ENCODE results near the gene RHOC.

The RHOC gene

DNA sequence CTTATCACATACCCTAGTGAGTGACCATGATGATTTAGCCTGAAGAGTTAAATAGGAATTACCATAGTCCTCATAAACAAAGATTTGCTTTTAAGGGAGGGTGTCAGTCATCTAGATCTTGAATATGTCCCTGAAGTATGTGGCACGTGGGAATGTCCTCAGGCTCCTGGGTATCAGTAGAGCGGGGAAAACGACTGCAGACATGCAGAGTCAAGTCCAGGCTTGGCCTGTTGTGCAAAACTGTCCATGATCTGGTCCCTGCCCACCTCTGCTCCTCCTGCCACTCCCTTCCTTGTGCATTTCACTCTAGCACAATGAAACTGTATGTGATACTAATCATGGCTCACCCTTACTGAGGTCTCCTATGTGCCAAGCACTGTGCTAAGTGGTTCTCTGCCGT lies 19.6 kb downstream of the RHOC start:
- Mint-ChIP-seq H3K27me3 (no peaks in the 10 kb centered on the region), H3K27ac (no peak overlapping the region), H3K9me3 (ENCODE audit: low read depth) (no peaks in the 10 kb centered on the region), H3K36me3 (peaks cover 4% of the 10 kb centered on the region), H3K4me1 (ENCODE audit: low read depth) (peaks cover 9% of the 10 kb centered on the region), H3K4me3 (no peak overlapping the region)

DNA sequence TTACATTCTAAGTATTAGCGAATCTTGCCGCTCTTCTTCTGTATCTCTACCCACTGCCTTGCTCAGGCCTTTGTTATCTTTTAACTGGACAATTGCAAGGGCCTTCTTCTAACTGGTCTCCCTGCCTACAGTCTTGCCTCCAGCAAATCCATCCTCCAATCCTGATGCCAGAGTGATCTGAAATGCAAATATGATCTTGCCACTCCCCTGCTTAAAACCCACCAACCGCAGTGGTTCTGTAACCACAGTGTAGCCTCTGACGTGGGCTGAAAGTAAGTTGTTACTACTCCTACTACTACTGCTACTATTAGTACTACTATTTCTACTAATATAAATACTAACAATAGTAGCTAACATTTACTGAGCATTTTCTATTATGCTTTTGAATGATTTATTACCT lies 20.1 kb downstream of the RHOC start:
- peaks cover 9% of the 10 kb centered on the region for H3K4me1 Mint-ChIP-seq (ENCODE audit: low read depth)
- no peak overlapping the region for H3K4me3 Mint-ChIP-seq
- no peaks in the 10 kb centered on the region for H3K27me3 Mint-ChIP-seq
- no peak overlapping the region for H3K27ac Mint-ChIP-seq
- peaks cover 4% of the 10 kb centered on the region for H3K36me3 Mint-ChIP-seq
- H3K9me3 Mint-ChIP-seq (ENCODE audit: low read depth): no peaks in the 10 kb centered on the region

GRCh38 chr1:112686417-112686816 lies 20.5 kb downstream of the RHOC start:
- Mint-ChIP-seq H3K4me3 (no peak overlapping the region), H3K9me3 (ENCODE audit: low read depth) (no peaks in the 10 kb centered on the region), H3K4me1 (ENCODE audit: low read depth) (peaks cover 9% of the 10 kb centered on the region), H3K27ac (no peak overlapping the region), H3K36me3 (peaks cover 4% of the 10 kb centered on the region), H3K27me3 (no peaks in the 10 kb centered on the region)

- peaks cover 9% of the 10 kb centered on the region for H3K4me1 Mint-ChIP-seq (ENCODE audit: low read depth)
- H3K36me3 Mint-ChIP-seq: peaks cover 4% of the 10 kb centered on the region
Observed at GRCh38 chr1:112685913-112686312, 21.0 kb downstream of the RHOC start.

DNA sequence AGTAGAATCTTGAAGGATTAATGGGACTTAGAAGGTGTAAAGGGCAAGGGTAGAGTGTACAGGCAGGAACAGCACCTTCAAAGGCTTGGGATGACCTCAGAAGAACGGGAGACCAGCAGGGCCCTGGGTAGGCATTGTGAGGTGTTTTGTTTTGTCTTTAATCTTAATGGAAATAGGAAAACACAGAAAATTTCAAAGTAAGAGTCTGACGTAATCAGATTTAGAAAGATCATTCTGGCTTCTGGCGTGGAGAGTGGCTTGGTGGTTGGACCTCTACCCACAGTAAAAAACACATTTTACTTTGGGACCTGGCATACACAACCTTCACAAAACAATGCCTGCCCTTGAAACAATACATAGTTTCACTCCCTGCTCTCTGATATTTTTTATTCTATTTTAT lies 28.3 kb downstream of the RHOC start:
- no peaks in the 10 kb centered on the region for H3K27me3 Mint-ChIP-seq
- peaks cover 48% of the 10 kb centered on the region for H3K4me1 Mint-ChIP-seq (ENCODE audit: low read depth)
- H3K4me3 Mint-ChIP-seq: no peak overlapping the region
- peaks cover 12% of the 10 kb centered on the region for H3K36me3 Mint-ChIP-seq
- no peak overlapping the region for H3K27ac Mint-ChIP-seq
- no peaks in the 10 kb centered on the region for H3K9me3 Mint-ChIP-seq (ENCODE audit: low read depth)

More at GRCh38 chr1:112685913-112686312, 21.0 kb downstream of the RHOC start:
- Mint-ChIP-seq H3K4me3 (no peak overlapping the region), H3K27me3 (no peaks in the 10 kb centered on the region), H3K27ac (no peak overlapping the region), H3K9me3 (ENCODE audit: low read depth) (no peaks in the 10 kb centered on the region)

DNA sequence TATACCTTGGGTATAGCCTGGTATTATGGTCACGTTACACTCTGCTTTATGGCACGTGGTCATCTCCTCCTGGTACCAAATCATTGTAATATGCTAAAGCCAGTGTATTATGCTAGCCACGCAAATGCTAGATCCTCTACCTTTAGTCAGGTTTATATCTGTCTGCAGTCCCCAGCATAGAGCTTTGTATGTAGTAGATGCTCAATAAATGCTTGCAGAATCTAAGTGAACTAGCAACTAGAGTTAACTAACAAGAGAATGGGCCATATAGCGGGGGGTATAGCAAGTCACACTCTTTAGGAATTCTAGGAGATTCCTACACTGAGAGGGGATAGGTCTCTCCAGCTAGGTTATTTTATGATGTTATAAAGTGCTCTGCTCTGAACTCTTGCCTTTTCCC lies 29.4 kb downstream of the RHOC start:
- no peaks in the 10 kb centered on the region for H3K9me3 Mint-ChIP-seq (ENCODE audit: low read depth)

GRCh38 chr1:112676543-112676942 lies 30.4 kb downstream of the RHOC start:
- Mint-ChIP-seq H3K4me3 (peak overlapping the region; percentile 82), H3K9me3 (ENCODE audit: low read depth) (no peaks in the 10 kb centered on the region), H3K36me3 (peaks cover 12% of the 10 kb centered on the region), H3K4me1 (ENCODE audit: low read depth) (peaks cover 55% of the 10 kb centered on the region), H3K27ac (no peak overlapping the region), H3K27me3 (no peaks in the 10 kb centered on the region)

More for the DNA sequence above, 29.4 kb downstream of the RHOC start:
- Mint-ChIP-seq H3K27ac (no peak overlapping the region), H3K36me3 (peaks cover 12% of the 10 kb centered on the region), H3K4me1 (ENCODE audit: low read depth) (peaks cover 54% of the 10 kb centered on the region), H3K27me3 (no peaks in the 10 kb centered on the region), H3K4me3 (no peak overlapping the region)

GRCh38 chr1:112675728-112676381 lies 31.1 kb downstream of the RHOC start:
- peak overlapping the region; percentile 46 for H3K27ac Mint-ChIP-seq
- H3K4me3 Mint-ChIP-seq: peak overlapping the region; percentile 82
- H3K36me3 Mint-ChIP-seq: peaks cover 11% of the 10 kb centered on the region
- peaks cover 58% of the 10 kb centered on the region for H3K4me1 Mint-ChIP-seq (ENCODE audit: low read depth)
- H3K9me3 Mint-ChIP-seq (ENCODE audit: low read depth): no peaks in the 10 kb centered on the region
- no peaks in the 10 kb centered on the region for H3K27me3 Mint-ChIP-seq

GRCh38 chr1:112674986-112675727 lies 31.8 kb downstream of the RHOC start:
- Mint-ChIP-seq H3K4me3 (peak overlapping the region; percentile 92), H3K4me1 (ENCODE audit: low read depth) (peaks cover 58% of the 10 kb centered on the region), H3K36me3 (peaks cover 9% of the 10 kb centered on the region), H3K27ac (peak overlapping the region; percentile 84), H3K27me3 (no peaks in the 10 kb centered on the region), H3K9me3 (ENCODE audit: low read depth) (no peaks in the 10 kb centered on the region)

DNA sequence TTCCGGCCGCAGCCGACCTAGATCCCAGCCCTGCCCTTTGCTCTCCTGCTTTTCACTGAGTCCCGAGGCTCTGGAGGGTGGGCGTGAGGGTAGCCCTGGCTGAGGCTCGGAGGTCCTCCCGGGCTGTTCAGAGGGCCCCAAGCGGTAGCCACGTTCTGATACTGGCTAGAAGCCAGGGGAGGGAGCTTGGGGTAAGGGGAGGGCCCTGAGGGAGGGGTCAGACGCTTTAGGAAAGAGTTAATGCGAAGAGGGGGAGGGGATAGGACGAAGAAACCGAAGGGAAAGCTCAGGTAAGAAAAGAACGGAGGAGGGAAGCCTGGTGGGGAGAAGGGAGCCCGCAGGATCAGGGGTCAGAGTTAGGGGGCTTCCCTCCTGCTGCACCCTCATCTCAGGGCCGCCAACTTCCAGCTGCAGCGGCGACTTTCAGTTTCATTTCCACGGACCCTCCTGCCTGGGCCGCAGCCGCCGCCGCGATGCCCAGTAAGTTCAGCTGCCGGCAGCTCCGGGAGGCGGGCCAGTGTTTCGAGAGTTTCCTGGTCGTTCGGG lies 32.4 kb downstream of the RHOC start, which contains the start of gene MOV10:
Gene MOV10, plus strand, starts transcription at position 220 of the 546 bp plus-strand sequence. Its CDS starts 254 bp downstream, at position 474.
- Mint-ChIP-seq H3K9me3 (ENCODE audit: low read depth) (no peaks in the 10 kb centered on the region), H3K4me3 (peak within 1 kb of the TSS; percentile 92), H3K27me3 (no peaks in the 10 kb centered on the region), H3K4me1 (ENCODE audit: low read depth) (peaks cover 55% of the 10 kb centered on the region), H3K36me3 (peaks cover 6% of the 10 kb centered on the region), H3K27ac (peak within 1 kb of the TSS; percentile 84)

DNA sequence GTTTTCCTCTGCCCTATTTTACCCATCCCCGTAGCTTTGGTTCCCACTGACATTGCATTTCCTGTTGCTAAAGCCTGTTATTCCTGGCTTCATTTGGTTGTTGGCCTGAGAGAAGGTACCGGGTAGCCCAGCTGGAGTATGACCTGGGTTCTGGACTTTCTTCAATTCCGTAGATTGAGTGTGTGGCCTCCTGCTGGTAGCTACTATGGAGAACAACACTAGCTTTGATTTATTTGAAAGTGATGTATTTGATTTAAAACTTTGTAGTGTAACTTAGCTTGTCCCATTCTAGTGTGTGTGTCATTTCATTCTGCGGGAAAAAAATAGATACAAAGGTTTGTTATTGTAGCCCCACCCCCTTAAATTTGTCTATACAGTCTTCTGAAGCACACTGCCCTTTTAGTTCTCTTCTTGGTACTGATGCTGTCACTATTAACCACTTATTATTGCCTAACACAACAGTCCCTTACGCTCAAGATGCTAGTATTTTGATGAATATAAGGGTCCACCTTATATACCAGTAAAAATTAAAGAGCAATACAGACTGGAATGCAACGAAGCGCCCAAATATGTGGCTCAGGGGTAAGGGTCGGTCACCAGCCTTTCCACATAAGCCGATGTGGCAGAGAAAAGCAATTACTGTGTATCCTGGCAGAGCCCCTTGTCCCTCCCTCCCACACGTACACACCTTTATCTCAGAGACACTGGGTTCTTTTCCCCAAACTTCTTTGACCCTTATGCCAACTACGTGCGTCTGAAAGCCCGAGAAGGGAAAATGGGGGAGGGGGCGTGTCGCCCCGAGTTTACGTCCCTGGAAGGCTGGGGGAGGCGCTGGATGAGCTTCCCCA lies 33.1 kb downstream of the RHOC start:
- Mint-ChIP-seq H3K4me1 (ENCODE audit: low read depth) (peaks cover 55% of the 10 kb centered on the region), H3K9me3 (ENCODE audit: low read depth) (no peaks in the 10 kb centered on the region), H3K36me3 (peaks cover 6% of the 10 kb centered on the region)

DNA sequence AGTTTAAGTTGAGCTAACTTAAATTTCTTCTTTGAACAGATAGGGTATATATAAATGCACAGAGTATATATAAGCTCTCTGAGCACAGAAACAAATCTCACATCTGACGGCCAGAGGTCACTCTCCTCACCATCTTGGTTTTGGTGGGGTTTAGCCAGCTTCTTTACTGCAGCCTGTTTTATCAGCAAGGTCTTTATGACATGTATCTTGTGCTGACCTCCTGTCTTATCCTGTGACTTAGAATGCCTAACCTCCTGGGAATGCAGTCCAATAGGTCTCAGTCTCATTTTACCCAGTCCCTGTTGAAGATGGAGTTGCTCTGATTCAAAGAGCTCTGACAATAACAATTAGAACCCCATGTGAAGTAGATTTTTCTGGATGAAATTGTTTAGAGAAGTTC lies 34.1 kb downstream of the RHOC start:
- Mint-ChIP-seq H3K36me3 (peaks cover 10% of the 10 kb centered on the region), H3K27ac (peak overlapping the region; percentile 25), H3K4me1 (ENCODE audit: low read depth) (peaks cover 57% of the 10 kb centered on the region), H3K9me3 (ENCODE audit: low read depth) (no peaks in the 10 kb centered on the region), H3K27me3 (no peaks in the 10 kb centered on the region), H3K4me3 (peak overlapping the region; percentile 41)

More for the DNA sequence above, 33.1 kb downstream of the RHOC start:
- H3K27ac Mint-ChIP-seq: peak overlapping the region; percentile 84
- H3K4me3 Mint-ChIP-seq: peak overlapping the region; percentile 92
- no peaks in the 10 kb centered on the region for H3K27me3 Mint-ChIP-seq

DNA sequence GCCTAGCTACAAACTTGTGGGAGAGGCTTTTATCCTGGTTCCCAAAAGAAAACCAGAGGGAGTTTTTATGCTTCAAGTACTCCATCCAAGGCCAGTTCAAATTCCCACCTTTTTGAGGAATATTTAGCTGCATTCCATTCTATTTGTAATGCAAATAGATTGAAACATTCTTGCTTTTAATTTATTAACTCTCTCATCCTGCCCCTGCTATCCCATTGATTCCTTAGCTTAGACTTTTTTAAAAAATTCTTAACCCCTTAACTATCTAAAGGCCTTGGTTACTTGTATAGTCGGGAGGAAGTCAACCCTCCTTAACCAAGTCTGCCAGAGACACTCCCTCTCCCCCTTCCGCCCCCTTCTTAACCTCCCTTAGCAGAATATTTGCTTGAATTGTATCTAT lies 34.9 kb downstream of the RHOC start:
- Mint-ChIP-seq H3K27ac (peak overlapping the region; percentile 42), H3K36me3 (peaks cover 13% of the 10 kb centered on the region), H3K4me3 (no peak overlapping the region), H3K9me3 (ENCODE audit: low read depth) (no peaks in the 10 kb centered on the region), H3K4me1 (ENCODE audit: low read depth) (peaks cover 56% of the 10 kb centered on the region), H3K27me3 (no peaks in the 10 kb centered on the region)

DNA sequence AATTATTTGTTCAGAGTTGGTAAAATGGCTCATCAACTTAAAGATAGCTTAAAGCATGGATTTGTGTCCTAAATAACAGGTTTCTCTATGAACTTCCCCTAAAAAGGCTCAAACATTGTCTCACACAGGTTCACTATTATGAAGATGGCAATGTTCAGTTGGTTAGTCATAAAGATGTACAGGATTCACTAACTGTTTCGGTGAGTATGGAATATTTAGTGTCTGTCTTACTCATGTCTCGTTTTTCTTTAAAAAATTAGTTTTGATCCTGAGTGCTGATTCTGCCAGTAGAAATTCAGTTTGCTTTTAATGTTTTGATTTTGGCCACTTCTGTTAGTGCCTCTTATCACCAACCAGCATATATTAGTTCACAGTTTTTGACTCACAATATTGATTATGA lies 40.0 kb downstream of the RHOC start:
- H3K4me1 Mint-ChIP-seq (ENCODE audit: low read depth): peaks cover 28% of the 10 kb centered on the region
- H3K36me3 Mint-ChIP-seq: peaks cover 19% of the 10 kb centered on the region
- H3K27me3 Mint-ChIP-seq: no peaks in the 10 kb centered on the region
- peak overlapping the region; percentile 80 for H3K27ac Mint-ChIP-seq
- no peak overlapping the region for H3K4me3 Mint-ChIP-seq
- no peaks in the 10 kb centered on the region for H3K9me3 Mint-ChIP-seq (ENCODE audit: low read depth)
